HepG2 (cell line): ENCODE results near the gene PEAK3. TPM values are rescaled to one million over a fixed set of nuclear protein-coding genes. Genes with fewer than 3 reads are reported as not detected.

ENCODE experiments used
- AHR ChIP-seq: IDR thresholded peaks from 2 replicates; pipeline ENCODE4 v1.6.1; 2018; ENCODE audit warnings: missing genetic modification reagents, missing compliant biosample characterization
- GABPB1 ChIP-seq: IDR thresholded peaks from 2 replicates; pipeline ENCODE4 v1.6.1; 2016; ENCODE audit warnings: mild to moderate bottlenecking, missing genetic modification reagents, moderate library complexity, missing compliant biosample characterization
- HDAC1 ChIP-seq: sonication (generic); formaldehyde crosslinking; IDR thresholded peaks from 2 replicates; pipeline ENCODE4 v1.5.1; 2020; ENCODE audit warnings: mild to moderate bottlenecking, missing genetic modification reagents
- HDAC6 ChIP-seq: fragments of 200-600 bp; sonication (generic); IDR thresholded peaks from 2 replicates; pipeline ENCODE4 v1.7.0; 2017; ENCODE audit warnings: mild to moderate bottlenecking, antibody characterized with exemption, low read length, low read depth
- HNRNPH1 ChIP-seq: fragments of 200-400 bp; formaldehyde crosslinking; optimal IDR thresholded peaks from 2 replicates; pipeline ENCODE3; 2017; ENCODE audit warnings: mild to moderate bottlenecking, low read depth, low read length
- KMT2B ChIP-seq: IDR thresholded peaks from 2 replicates; pipeline ENCODE4 v1.6.1; 2016; ENCODE audit warnings: missing genetic modification reagents, missing compliant biosample characterization
- MTF2 ChIP-seq: sonication (generic); formaldehyde crosslinking; IDR thresholded peaks from 2 replicates; pipeline ENCODE4 v1.5.0; 2020; ENCODE audit warnings: missing genetic modification reagents, borderline replicate concordance
- NFIC ChIP-seq: IDR thresholded peaks from 2 replicates; pipeline ENCODE4 v1.6.1; 2012; ENCODE audit warnings: mild to moderate bottlenecking, low read length, inconsistent platforms
- NR2F2 ChIP-seq: IDR thresholded peaks from 2 replicates; pipeline ENCODE4 v1.6.1; 2012; ENCODE audit warnings: low read depth, inconsistent platforms, borderline replicate concordance
- ONECUT2 ChIP-seq: sonication (generic); formaldehyde crosslinking; IDR thresholded peaks from 2 replicates; pipeline ENCODE4 v1.4.0; 2020; ENCODE audit warnings: missing genetic modification reagents
- PAX8 ChIP-seq: sonication (generic); formaldehyde crosslinking; IDR thresholded peaks from 2 replicates; pipeline ENCODE4 v1.8.0; 2022; ENCODE audit warnings: mild to moderate bottlenecking, missing genetic modification reagents, borderline replicate concordance
- ZNF343 ChIP-seq: sonication (generic); formaldehyde crosslinking; IDR thresholded peaks from 2 replicates; pipeline ENCODE4 v1.4.0; 2020; ENCODE audit warnings: mild to moderate bottlenecking, missing genetic modification reagents
- ZNF44 ChIP-seq: sonication (generic); formaldehyde crosslinking; IDR thresholded peaks from 2 replicates; pipeline ENCODE4 v1.5.1; 2020; ENCODE audit warnings: mild to moderate bottlenecking, missing genetic modification reagents
- ZNF563 ChIP-seq: sonication (generic); formaldehyde crosslinking; IDR thresholded peaks from 2 replicates; pipeline ENCODE4 v1.8.0; 2022; ENCODE audit warnings: mild to moderate bottlenecking, moderate library complexity, missing genetic modification reagents
- ZNF614 ChIP-seq: IDR thresholded peaks from 2 replicates; pipeline ENCODE4 v1.6.1; 2018; ENCODE audit warnings: missing biosample characterization, missing genetic modification reagents, inconsistent platforms, borderline replicate concordance
- ZNF761 ChIP-seq: sonication (generic); formaldehyde crosslinking; conservative IDR thresholded peaks from 2 replicates; pipeline ENCODE4 v1.4.0; 2020; ENCODE audit warnings: mild to moderate bottlenecking, missing genetic modification reagents
- polyA plus RNA-seq, 8 experiments: library from polyadenylated mRNA; depleted of rRNA in 3 of 8; stranded (reverse) in 7 of 8; unstranded in 1 of 8; fragments of >200 nt; fragmentation: Illumina TruSeq in 4 of 8; extraction: Trizol in 4 of 8; gene quantifications; 2 replicates each; pipeline versions ENCODE4 v1.2.1 to v1.2.3, GENCODE V29; 2011 to 2016; ENCODE audit warnings: low read depth in 4 of 8, missing spikeins in 1 of 8, mixed read lengths in 1 of 8; ENCODE audit not compliant: insufficient read depth in 1 of 8
- total RNA-seq, 5 experiments: library from RNA; depleted of rRNA; stranded (reverse); fragments of >200 nt; fragmentation: Illumina TruSeq; extraction: Trizol; gene quantifications; 2 replicates each; pipeline ENCODE4 v1.2.3, GENCODE V29; 2016; ENCODE audit warnings: low read depth in 1 of 5
- TF ChIP-seq, protein P1 (sequence below): sonication (generic); formaldehyde crosslinking; IDR thresholded peaks from 2 replicates; pipeline ENCODE4 v1.8.0; 2022; ENCODE audit warnings: mild to moderate bottlenecking, missing genetic modification reagents, moderate library complexity
- TF ChIP-seq, protein P2 (sequence below): sonication (generic); formaldehyde crosslinking; IDR thresholded peaks from 2 replicates; pipeline ENCODE4 v1.8.1; 2022; ENCODE audit warnings: mild to moderate bottlenecking, missing genetic modification reagents
- TF ChIP-seq, protein P3 (sequence below): IDR thresholded peaks from 2 replicates; pipeline ENCODE4 v1.6.1; 2016; ENCODE audit warnings: low read depth
- TF ChIP-seq, protein P4 (sequence below): sonication (generic); formaldehyde crosslinking; IDR thresholded peaks from 2 replicates; pipeline ENCODE4 v1.8.0; 2022; ENCODE audit warnings: mild to moderate bottlenecking, missing genetic modification reagents, borderline replicate concordance
- TF ChIP-seq, protein P5 (sequence below): sonication (generic); formaldehyde crosslinking; IDR thresholded peaks from 2 replicates; pipeline ENCODE4 v1.4.0; 2020; ENCODE audit warnings: mild to moderate bottlenecking, missing genetic modification reagents

The PEAK3 gene
- total and polyA plus RNA-seq, 2 of the 13 experiments (the other 11 are each of a cell fraction or from before 2014, with no cell fraction given) = not detected

DNA sequence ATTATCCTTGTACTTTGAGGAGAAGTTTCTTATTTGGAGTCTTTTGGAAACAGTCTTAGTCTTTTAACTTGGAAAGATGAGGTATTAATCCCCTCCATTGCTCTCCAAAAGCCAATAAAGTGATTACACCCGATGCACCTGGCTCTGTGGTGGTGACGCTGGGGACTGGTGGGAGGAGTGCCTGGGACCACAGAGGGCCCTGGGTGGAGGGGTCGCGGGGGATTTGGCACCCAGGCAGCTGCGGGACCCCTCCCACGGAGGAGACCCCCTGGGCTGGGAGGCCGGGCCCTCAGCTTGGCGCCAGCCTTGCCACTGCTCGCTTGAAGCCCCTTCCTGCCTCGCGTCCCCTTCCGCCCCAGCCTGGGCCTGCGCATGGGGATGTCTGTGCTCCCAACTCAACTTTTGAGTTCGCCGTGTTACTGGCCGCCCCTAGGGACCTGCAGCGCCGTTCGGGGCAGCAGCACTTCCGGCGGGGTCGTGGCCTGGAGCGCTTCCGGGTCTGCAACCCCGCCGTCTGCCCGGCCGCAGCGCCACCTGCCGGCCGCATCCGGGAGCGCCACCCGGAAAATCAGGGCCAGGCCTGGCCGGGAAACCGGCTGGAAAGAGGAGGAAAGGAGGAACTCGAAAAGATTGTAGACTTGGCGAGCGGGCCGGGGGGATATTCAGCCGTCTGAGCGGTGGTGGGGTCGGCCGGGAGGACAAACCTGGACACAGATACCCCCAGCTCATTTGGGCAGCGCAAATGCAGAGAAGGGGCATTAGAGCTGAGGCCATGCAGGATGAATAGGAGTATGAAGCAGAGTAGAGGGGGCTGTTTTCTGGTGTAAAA lies 8.4 kb downstream of the PEAK3 start (continued):
- TF ChIP-seq, protein P1, sequence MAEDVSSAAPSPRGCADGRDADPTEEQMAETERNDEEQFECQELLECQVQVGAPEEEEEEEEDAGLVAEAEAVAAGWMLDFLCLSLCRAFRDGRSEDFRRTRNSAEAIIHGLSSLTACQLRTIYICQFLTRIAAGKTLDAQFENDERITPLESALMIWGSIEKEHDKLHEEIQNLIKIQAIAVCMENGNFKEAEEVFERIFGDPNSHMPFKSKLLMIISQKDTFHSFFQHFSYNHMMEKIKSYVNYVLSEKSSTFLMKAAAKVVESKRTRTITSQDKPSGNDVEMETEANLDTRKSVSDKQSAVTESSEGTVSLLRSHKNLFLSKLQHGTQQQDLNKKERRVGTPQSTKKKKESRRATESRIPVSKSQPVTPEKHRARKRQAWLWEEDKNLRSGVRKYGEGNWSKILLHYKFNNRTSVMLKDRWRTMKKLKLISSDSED (CRISPR knock-in tag) = no peak
- TF ChIP-seq ZNF44 (no peak), PAX8 (CRISPR knock-in tag) (peak; percentile 58; the same call in 1 of the 2 replicates), HDAC6 (no peak), NR2F2 (peak; percentile 36; the same call in 1 of the 2 replicates), HNRNPH1 (no peak), ZNF614 (CRISPR knock-in tag) (peak; percentile 82; the same call in 1 of the 2 replicates), ZNF563 (peak; percentile 84; the same call in 1 of the 2 replicates), NFIC (no peak), MTF2 (CRISPR knock-in tag) (no peak), GABPB1 (CRISPR knock-in tag) (peak; percentile 98), KMT2B (CRISPR knock-in tag) (no peak), ZNF343 (CRISPR knock-in tag) (no peak), ONECUT2 (CRISPR knock-in tag) (no peak), AHR (CRISPR knock-in tag) (peak; percentile 85; the same call in 1 of the 2 replicates), ZNF761 (CRISPR knock-in tag) (no peak), HDAC1 (CRISPR knock-in tag) (peak; percentile 90)
- TF ChIP-seq, protein P2, sequence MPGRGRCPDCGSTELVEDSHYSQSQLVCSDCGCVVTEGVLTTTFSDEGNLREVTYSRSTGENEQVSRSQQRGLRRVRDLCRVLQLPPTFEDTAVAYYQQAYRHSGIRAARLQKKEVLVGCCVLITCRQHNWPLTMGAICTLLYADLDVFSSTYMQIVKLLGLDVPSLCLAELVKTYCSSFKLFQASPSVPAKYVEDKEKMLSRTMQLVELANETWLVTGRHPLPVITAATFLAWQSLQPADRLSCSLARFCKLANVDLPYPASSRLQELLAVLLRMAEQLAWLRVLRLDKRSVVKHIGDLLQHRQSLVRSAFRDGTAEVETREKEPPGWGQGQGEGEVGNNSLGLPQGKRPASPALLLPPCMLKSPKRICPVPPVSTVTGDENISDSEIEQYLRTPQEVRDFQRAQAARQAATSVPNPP (CRISPR knock-in tag) = no peak
- TF ChIP-seq, protein P3, sequence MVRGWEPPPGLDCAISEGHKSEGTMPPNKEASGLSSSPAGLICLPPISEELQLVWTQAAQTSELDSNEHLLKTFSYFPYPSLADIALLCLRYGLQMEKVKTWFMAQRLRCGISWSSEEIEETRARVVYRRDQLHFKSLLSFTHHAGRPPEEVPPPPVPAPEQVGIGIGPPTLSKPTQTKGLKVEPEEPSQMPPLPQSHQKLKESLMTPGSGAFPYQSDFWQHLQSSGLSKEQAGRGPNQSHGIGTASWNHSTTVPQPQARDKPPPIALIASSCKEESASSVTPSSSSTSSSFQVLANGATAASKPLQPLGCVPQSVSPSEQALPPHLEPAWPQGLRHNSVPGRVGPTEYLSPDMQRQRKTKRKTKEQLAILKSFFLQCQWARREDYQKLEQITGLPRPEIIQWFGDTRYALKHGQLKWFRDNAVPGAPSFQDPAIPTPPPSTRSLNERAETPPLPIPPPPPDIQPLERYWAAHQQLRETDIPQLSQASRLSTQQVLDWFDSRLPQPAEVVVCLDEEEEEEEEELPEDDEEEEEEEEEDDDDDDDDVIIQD (CRISPR knock-in tag) = no peak
- TF ChIP-seq, protein P4, sequence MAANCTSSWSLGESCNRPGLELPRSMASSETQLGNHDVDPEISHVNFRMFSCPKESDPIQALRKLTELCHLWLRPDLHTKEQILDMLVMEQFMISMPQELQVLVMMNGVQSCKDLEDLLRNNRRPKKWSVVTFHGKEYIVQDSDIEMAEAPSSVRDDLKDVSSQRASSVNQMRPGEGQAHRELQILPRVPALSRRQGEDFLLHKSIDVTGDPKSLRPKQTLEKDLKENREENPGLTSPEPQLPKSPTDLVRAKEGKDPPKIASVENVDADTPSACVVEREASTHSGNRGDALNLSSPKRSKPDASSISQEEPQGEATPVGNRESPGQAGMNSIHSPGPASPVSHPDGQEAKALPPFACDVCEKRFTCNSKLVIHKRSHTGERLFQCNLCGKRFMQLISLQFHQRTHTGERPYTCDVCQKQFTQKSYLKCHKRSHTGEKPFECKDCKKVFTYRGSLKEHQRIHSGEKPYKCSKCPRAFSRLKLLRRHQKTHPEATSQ (CRISPR knock-in tag) = no peak
- TF ChIP-seq, protein P5, sequence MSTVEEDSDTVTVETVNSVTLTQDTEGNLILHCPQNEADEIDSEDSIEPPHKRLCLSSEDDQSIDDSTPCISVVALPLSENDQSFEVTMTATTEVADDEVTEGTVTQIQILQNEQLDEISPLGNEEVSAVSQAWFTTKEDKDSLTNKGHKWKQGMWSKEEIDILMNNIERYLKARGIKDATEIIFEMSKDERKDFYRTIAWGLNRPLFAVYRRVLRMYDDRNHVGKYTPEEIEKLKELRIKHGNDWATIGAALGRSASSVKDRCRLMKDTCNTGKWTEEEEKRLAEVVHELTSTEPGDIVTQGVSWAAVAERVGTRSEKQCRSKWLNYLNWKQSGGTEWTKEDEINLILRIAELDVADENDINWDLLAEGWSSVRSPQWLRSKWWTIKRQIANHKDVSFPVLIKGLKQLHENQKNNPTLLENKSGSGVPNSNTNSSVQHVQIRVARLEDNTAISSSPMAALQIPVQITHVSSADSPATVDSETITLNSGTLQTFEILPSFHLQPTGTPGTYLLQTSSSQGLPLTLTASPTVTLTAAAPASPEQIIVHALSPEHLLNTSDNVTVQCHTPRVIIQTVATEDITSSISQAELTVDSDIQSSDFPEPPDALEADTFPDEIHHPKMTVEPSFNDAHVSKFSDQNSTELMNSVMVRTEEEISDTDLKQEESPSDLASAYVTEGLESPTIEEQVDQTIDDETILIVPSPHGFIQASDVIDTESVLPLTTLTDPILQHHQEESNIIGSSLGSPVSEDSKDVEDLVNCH (CRISPR knock-in tag) = no peak
